Activated T-helper 1 cell treated with anti-CD3 and anti-CD28 coated beads, Interleukin-12 subunit alpha, Interleukin-12 subunit beta, Interleukin-2, Interleukin-4 antibody, amounts not matched to agents 30 ng/mL and 10 ng/mL and 1 ng/mL, durations not matched to agents 14 hours and 24 hours and 36 hours (primary cell): Measurements from ENCODE around the gene PSAT1. TPM values are rescaled to one million over a fixed set of nuclear protein-coding genes. Genes with fewer than 3 reads are reported as not detected.

Source experiments
- DNase-seq: peaks from one replicate; pipeline ENCODE4 v3.0.0; 2021; ENCODE audit warnings: low spot score
- H3K27ac Mint-ChIP-seq: one replicate; pipeline ENCODE4 v1.8.0; 2021; ENCODE audit warnings: mild to moderate bottlenecking, mixed read lengths
- H3K27me3 Mint-ChIP-seq: one replicate; pipeline ENCODE4 v1.8.0; 2022; ENCODE audit warnings: mild to moderate bottlenecking, moderate library complexity, mixed read lengths; ENCODE audit not compliant: insufficient read depth
- H3K36me3 Mint-ChIP-seq: one replicate; pipeline ENCODE4 v1.8.0; 2021; ENCODE audit warnings: low read depth, mixed read lengths
- H3K4me1 Mint-ChIP-seq: one replicate; pipeline ENCODE4 v1.8.0; 2021; ENCODE audit warnings: low read depth, mixed read lengths
- H3K4me3 Mint-ChIP-seq: one replicate; pipeline ENCODE4 v1.8.0; 2021; ENCODE audit warnings: mild to moderate bottlenecking, moderate library complexity, mixed read lengths
- H3K9me3 Mint-ChIP-seq: one replicate; pipeline ENCODE4 v1.8.0; 2021; ENCODE audit warnings: mixed read lengths
- intact Hi-C: fragments of 100-400 bp; cut with micrococcal nuclease; formaldehyde crosslinking; loops from one replicate; pipeline ENCODE4 v1.15.1; 2024
- total RNA-seq: library from RNA; stranded (reverse); gene quantifications from 2 replicates; pipeline ENCODE4 v1.2.3, GENCODE V29; 2022

Gene PSAT1
- total RNA-seq, 1 donor from 2014 or later = 85.7 TPM

- no peak overlapping the region for H3K4me3 Mint-ChIP-seq
- no peak overlapping the region for H3K27ac Mint-ChIP-seq
- no peaks in the 10 kb centered on the region for H3K9me3 Mint-ChIP-seq
- no peaks in the 10 kb centered on the region for H3K36me3 Mint-ChIP-seq
- intact Hi-C loops = no loop called here
- H3K27me3 Mint-ChIP-seq = peaks cover 6% of the 10 kb centered on the region
- peaks cover 11% of the 10 kb centered on the region for H3K4me1 Mint-ChIP-seq
- DNase-seq = no peak
Observed at GRCh38 chr9:78368236-78368635, 71.3 kb downstream of the PSAT1 start.

GRCh38 chr9:78369639-78370219, 72.8 kb downstream of the PSAT1 start:
- Mint-ChIP-seq H3K27me3 (peaks cover 8% of the 10 kb centered on the region), H3K36me3 (no peaks in the 10 kb centered on the region), H3K4me3 (no peak overlapping the region), H3K4me1 (peaks cover 11% of the 10 kb centered on the region), H3K27ac (no peak overlapping the region), H3K9me3 (no peaks in the 10 kb centered on the region)
- DNase-seq = peak; percentile 15
- intact Hi-C loops = loop anchor here (1.0 kb wide), 1 partner anchor 108 kb away; no protein-coding TSS in a partner anchor

- peaks cover 8% of the 10 kb centered on the region for H3K27me3 Mint-ChIP-seq
- DNase-seq = no peak
- intact Hi-C loops = no loop called here
- H3K4me1 Mint-ChIP-seq = peaks cover 11% of the 10 kb centered on the region
- H3K9me3 Mint-ChIP-seq = no peaks in the 10 kb centered on the region
- no peak overlapping the region for H3K27ac Mint-ChIP-seq
- no peak overlapping the region for H3K4me3 Mint-ChIP-seq
- H3K36me3 Mint-ChIP-seq = no peaks in the 10 kb centered on the region
Observed at GRCh38 chr9:78370991-78371390, 74.1 kb downstream of the PSAT1 start.

- Mint-ChIP-seq H3K36me3 (no peaks in the 10 kb centered on the region), H3K27ac (no peak overlapping the region), H3K4me3 (no peak overlapping the region), H3K4me1 (peaks cover 11% of the 10 kb centered on the region), H3K27me3 (peaks cover 8% of the 10 kb centered on the region), H3K9me3 (no peaks in the 10 kb centered on the region)
- no peak for DNase-seq
- intact Hi-C loops = no loop called here
Observed at GRCh38 chr9:78371981-78372380, 75.1 kb downstream of the PSAT1 start.

Other genes starting within 250 kb of the PSAT1 start
- gene CEP78, start 61.0 kb upstream of the PSAT1 start, total RNA-seq = 35.2 and 41.1 TPM in 2 replicates